ENCODE results near the gene SPRYD4. TPM values are rescaled to one million over a fixed set of nuclear protein-coding genes. Genes with fewer than 3 reads are reported as not detected.

The SPRYD4 gene
- 2.2 TPM for total RNA-seq

GRCh38 chr12:56468216-56469006 is at the start of gene SPRYD4:
TSS of gene SPRYD4 (plus strand) at chr12:56468578. CDS start at chr12:56468592, 14 bp downstream.

GRCh38 chr12:56448860-56449621 is 19.3 kb upstream of the SPRYD4 start, which contains the start of gene TIMELESS:
TSS of gene TIMELESS (minus strand) at chr12:56449426. CDS start at chr12:56434170, 15,256 bp downstream.

GRCh38 chr12:56454557-56454956 is 13.8 kb upstream of the SPRYD4 start, which contains the start of gene MIP:
TSS of gene MIP (minus strand) at chr12:56454657. CDS start at chr12:56454613, 44 bp downstream.

GRCh38 chr12:56488041-56488955 is 19.9 kb downstream of the SPRYD4 start, which contains the start of gene GLS2:
TSS of gene GLS2 (minus strand) at chr12:56488161. CDS start at chr12:56488118, 43 bp downstream.

GRCh38 chr12:56521590-56522371 is 53.4 kb downstream of the SPRYD4 start, which contains the start of gene RBMS2:
TSS of gene RBMS2 (plus strand) at chr12:56521820. CDS start at chr12:56522024, 204 bp downstream.

Other genes with a start within 250 kb of the SPRYD4 start
- gene RNF41, start 246.7 kb upstream of the SPRYD4 start, total RNA-seq = 40.6 TPM
- gene NABP2, start 244.2 kb upstream of the SPRYD4 start, total RNA-seq = 22.0 TPM
- 34.9 TPM for gene SLC39A5, start 238.5 kb upstream of the SPRYD4 start, total RNA-seq
- 25.7 TPM for gene ANKRD52, start 210.2 kb upstream of the SPRYD4 start, total RNA-seq
- 15.4 TPM for gene COQ10A, start 201.6 kb upstream of the SPRYD4 start, total RNA-seq
- gene CS, start 168.2 kb upstream of the SPRYD4 start, total RNA-seq = 150 TPM
- gene CNPY2, start 152.6 kb upstream of the SPRYD4 start, total RNA-seq = 56.6 TPM
- 73.3 TPM for gene PAN2, start 134.6 kb upstream of the SPRYD4 start, total RNA-seq
- gene IL23A, start 129.7 kb upstream of the SPRYD4 start, total RNA-seq = not detected
- 133 TPM for gene STAT2, start 108.5 kb upstream of the SPRYD4 start, total RNA-seq
- not detected for gene APOF, start 105.7 kb upstream of the SPRYD4 start, total RNA-seq
- gene TIMELESS, start 19.2 kb upstream of the SPRYD4 start, total RNA-seq = 15.1 TPM
- not detected for gene MIP, start 13.9 kb upstream of the SPRYD4 start, total RNA-seq
- gene GLS2, start 19.6 kb downstream of the SPRYD4 start, total RNA-seq = 2.2 TPM
- gene RBMS2, start 53.2 kb downstream of the SPRYD4 start, total RNA-seq = 29.1 TPM
- 64.5 TPM for gene BAZ2A, start 161.7 kb downstream of the SPRYD4 start, total RNA-seq
- gene ATP5F1B, start 177.4 kb downstream of the SPRYD4 start, total RNA-seq = 545 TPM
- gene PTGES3, start 219.7 kb downstream of the SPRYD4 start, total RNA-seq = 129 TPM